PC-9 (cell line): ENCODE measurements around the gene TTI1. TPM values are rescaled to one million over a fixed set of nuclear protein-coding genes. Genes with fewer than 3 reads are reported as not detected.

Source experiments
- BruUV-seq: library from RNA; stranded (reverse); fragments of 400-500 nt; replicated peaks from 2 replicates; lab custom pipeline; 2021; lab: Mats Ljungman, UMichigan
- CTCF ChIA-PET: fragments of 300-600 bp; sonication (Branson Sonifier 250); formaldehyde crosslinking; loops from one replicate; lab custom pipeline; 2022; ENCODE audit warnings: antibody characterized with exemption; lab: Charles Lee
- POLR2A ChIA-PET: fragments of 300-600 bp; sonication (Branson Sonifier 250); formaldehyde crosslinking; loops from one replicate; lab custom pipeline; 2022; ENCODE audit warnings: antibody characterized with exemption; ENCODE audit not compliant: unreplicated experiment; lab: Charles Lee
- DNase-seq, 2 experiments: peaks; one replicate each; pipeline versions ENCODE4 v3.0.0 to v3.0.0-alpha.2; 2015 to 2022; ENCODE audit warnings: mixed read lengths in 1 of 2
- H2AFZ ChIP-seq: fragments of 200-600 bp; sonication (generic); 2 replicates; pipeline ENCODE4 v1.8.1; 2017; ENCODE audit warnings: antibody characterized with exemption
- H3F3A ChIP-seq: fragments of 200-600 bp; sonication (generic); 2 replicates; pipeline ENCODE4 v1.8.1; 2017; ENCODE audit warnings: antibody characterized with exemption, mild to moderate bottlenecking, low read depth; ENCODE audit not compliant: insufficient read depth
- H3K27ac ChIP-seq: fragments of 200-600 bp; sonication (generic); 2 replicates; pipeline ENCODE4 v1.6.1; 2016; ENCODE audit warnings: mixed run types
- H3K27me3 ChIP-seq: fragments of 200-600 bp; sonication (generic); 2 replicates; pipeline ENCODE4 v1.6.1; 2016; ENCODE audit warnings: low read depth, mixed run types; ENCODE audit not compliant: insufficient read depth
- H3K36me3 ChIP-seq: fragments of 200-600 bp; sonication (generic); 2 replicates; pipeline ENCODE4 v1.6.1; 2016; ENCODE audit warnings: low read depth, mixed run types
- H3K4me1 ChIP-seq: fragments of 200-600 bp; sonication (generic); replicated peaks from 2 replicates; pipeline ENCODE4 v1.6.1; 2016; ENCODE audit warnings: mixed run types; ENCODE audit not compliant: insufficient read depth
- H3K4me2 ChIP-seq: fragments of 200-600 bp; sonication (generic); 2 replicates; pipeline ENCODE4 v1.6.1; 2017; ENCODE audit warnings: mixed run types
- H3K4me3 ChIP-seq: fragments of 200-600 bp; sonication (generic); 2 replicates; pipeline ENCODE4 v1.6.1; 2016; ENCODE audit warnings: mixed run types
- H3K79me2 ChIP-seq: fragments of 200-600 bp; sonication (generic); 2 replicates; pipeline ENCODE4 v1.6.1; 2017; ENCODE audit warnings: low read depth, mixed run types
- H3K9me2 ChIP-seq: fragments of 200-600 bp; sonication (generic); 2 replicates; pipeline ENCODE4 v1.8.1; 2017; ENCODE audit warnings: mild to moderate bottlenecking; ENCODE audit not compliant: insufficient read depth
- H3K9me3 ChIP-seq: fragments of 200-600 bp; sonication (generic); 2 replicates; pipeline ENCODE4 v1.8.1; 2016; ENCODE audit warnings: low read depth; ENCODE audit not compliant: insufficient read depth
- H4K20me1 ChIP-seq: fragments of 200-600 bp; sonication (generic); 2 replicates; pipeline ENCODE4 v1.8.1; 2017; ENCODE audit not compliant: insufficient read depth
- EZH2 ChIP-seq: fragments of 200-600 bp; sonication (generic); IDR thresholded peaks from 2 replicates; pipeline ENCODE4 v1.8.0; 2017; ENCODE audit warnings: antibody characterized with exemption, low read depth
- intact Hi-C: fragments of 100-400 bp; cut with micrococcal nuclease; formaldehyde crosslinking; loops from one replicate; pipeline ENCODE4 v1.10.0; 2022; ENCODE audit not compliant: unreplicated experiment
- total RNA-seq: library from RNA; stranded (reverse); gene quantifications from 2 replicates; pipeline ENCODE4 v1.2.3, GENCODE V29; 2021
- TF ChIP-seq, protein P1 (sequence below): fragments of 200-600 bp; sonication (generic); conservative IDR thresholded peaks from 2 replicates; pipeline ENCODE4 v1.6.1; 2017; ENCODE audit warnings: mixed run types, antibody characterized with exemption, mild to moderate bottlenecking, moderate library complexity

The TTI1 gene
- total RNA-seq, 1 experiment from 2014 or later: 34.2 TPM

DNA sequence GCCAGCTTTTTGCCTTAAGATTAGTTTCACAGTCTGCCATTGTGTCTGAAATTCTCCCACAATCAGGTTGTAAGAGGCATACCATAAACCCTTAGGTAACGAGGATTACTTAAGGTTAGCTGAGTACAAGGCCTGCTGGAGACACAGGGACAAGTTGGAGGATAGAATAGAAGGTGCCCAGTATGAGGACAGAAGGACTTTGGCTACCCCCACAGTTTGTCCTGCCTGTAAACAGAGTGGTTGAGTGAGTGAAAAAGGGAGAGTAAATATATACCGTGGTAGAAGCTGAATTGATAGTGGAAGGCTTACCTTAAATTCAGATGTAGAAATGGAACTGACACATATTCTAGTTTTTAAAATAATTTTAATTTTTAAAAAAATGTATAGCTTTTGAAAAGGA is 19.6 kb upstream of the TTI1 start:
- Histone ChIP-seq H3K27me3 (no peaks in the 10 kb centered on the region), H3K4me2 (no peak overlapping the region), H3F3A (peaks cover 39% of the 10 kb centered on the region), H3K27ac (no peak overlapping the region), H3K9me3 (no peaks in the 10 kb centered on the region), H4K20me1 (peaks cover 15% of the 10 kb centered on the region; the same call in 1 of the 2 replicates), H3K79me2 (peaks cover 59% of the 10 kb centered on the region), H3K4me3 (no peak overlapping the region), H2AFZ (no peak overlapping the region), H3K36me3 (peaks cover 28% of the 10 kb centered on the region), H3K4me1 (peaks cover 6% of the 10 kb centered on the region; the same call in 1 of the 2 replicates), H3K9me2 (no peaks in the 10 kb centered on the region)
- ChIA-PET POLR2A (interaction anchor here (0.7 kb wide), 1 partner anchor 395 kb away, joined by 3 read pairs; no protein-coding TSS in a partner anchor), CTCF (no interaction called here)
- no peak for DNase-seq
- intact Hi-C loops: loop anchor here (10.0 kb wide), 1 partner anchor 398 kb away; no protein-coding TSS in a partner anchor
- BruUV-seq: no TSS peak
- TF ChIP-seq EZH2: no peak
- TF ChIP-seq, protein P1, sequence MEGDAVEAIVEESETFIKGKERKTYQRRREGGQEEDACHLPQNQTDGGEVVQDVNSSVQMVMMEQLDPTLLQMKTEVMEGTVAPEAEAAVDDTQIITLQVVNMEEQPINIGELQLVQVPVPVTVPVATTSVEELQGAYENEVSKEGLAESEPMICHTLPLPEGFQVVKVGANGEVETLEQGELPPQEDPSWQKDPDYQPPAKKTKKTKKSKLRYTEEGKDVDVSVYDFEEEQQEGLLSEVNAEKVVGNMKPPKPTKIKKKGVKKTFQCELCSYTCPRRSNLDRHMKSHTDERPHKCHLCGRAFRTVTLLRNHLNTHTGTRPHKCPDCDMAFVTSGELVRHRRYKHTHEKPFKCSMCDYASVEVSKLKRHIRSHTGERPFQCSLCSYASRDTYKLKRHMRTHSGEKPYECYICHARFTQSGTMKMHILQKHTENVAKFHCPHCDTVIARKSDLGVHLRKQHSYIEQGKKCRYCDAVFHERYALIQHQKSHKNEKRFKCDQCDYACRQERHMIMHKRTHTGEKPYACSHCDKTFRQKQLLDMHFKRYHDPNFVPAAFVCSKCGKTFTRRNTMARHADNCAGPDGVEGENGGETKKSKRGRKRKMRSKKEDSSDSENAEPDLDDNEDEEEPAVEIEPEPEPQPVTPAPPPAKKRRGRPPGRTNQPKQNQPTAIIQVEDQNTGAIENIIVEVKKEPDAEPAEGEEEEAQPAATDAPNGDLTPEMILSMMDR: no peak

DNA sequence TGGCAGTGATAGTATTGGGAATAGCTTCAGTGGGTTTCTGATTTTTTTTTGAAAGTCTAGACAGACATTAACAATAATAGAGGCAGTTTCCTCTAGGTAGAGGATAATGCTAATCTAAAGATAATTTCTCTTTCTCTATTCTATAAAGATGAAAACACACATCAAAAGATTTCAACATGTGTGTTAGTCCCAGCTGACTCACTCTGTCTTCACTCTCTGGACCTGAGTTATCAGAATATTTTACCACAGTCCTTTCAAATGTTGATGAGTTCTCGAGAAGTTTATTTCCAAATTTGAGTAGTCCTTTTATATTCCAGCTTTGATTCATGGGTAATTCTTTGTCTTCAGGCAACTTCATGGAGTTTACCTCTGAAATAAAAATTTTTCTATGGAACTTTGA is 17.4 kb upstream of the TTI1 start:
- H3K79me2 ChIP-seq: peaks cover 76% of the 10 kb centered on the region
- peaks cover 6% of the 10 kb centered on the region; the same call in 1 of the 2 replicates for H3K4me1 ChIP-seq
- intact Hi-C loops: loop anchor here (10.0 kb wide), 1 partner anchor 396 kb away; no protein-coding TSS in a partner anchor
- ChIA-PET CTCF (no interaction called here), POLR2A (interaction anchor here (0.6 kb wide), 1 partner anchor 303 kb away, joined by 18 read pairs; no protein-coding TSS in a partner anchor)
- TF ChIP-seq, protein P1: no peak
- no peak for TF ChIP-seq EZH2
- peaks cover 15% of the 10 kb centered on the region; the same call in 1 of the 2 replicates for H4K20me1 ChIP-seq
- H3K4me2 ChIP-seq: no peak overlapping the region
- no peak overlapping the region for H2AFZ ChIP-seq
- H3K27me3 ChIP-seq: no peaks in the 10 kb centered on the region
- H3F3A ChIP-seq: peaks cover 23% of the 10 kb centered on the region; the same call in 1 of the 2 replicates
- no peak for DNase-seq
- no peaks in the 10 kb centered on the region for H3K9me3 ChIP-seq
- H3K36me3 ChIP-seq: peaks cover 29% of the 10 kb centered on the region
- no peaks in the 10 kb centered on the region for H3K9me2 ChIP-seq
- no TSS peak for BruUV-seq
- no peak overlapping the region for H3K27ac ChIP-seq
- no peak overlapping the region for H3K4me3 ChIP-seq

DNA sequence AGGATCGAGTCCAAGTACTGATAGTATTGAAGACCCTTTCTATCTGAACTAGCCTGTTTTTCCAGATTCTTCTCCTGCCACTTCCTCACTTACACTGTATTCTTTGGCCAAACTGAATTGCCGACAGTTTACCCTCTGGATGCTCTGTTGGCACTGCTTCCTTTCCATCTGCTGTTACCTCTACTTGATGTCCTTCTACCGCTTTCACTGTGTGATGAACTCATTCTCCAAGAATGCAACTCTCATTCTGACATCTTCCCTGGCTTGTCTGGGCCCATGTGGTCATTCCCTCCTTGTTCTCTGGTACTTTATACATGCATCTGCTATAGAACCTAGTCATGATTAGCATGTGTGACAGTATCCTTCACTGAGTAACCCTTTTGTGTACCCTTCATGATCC is 16.5 kb upstream of the TTI1 start:
- Histone ChIP-seq H3K9me3 (no peaks in the 10 kb centered on the region), H3K79me2 (peaks cover 81% of the 10 kb centered on the region), H3K4me2 (no peak overlapping the region), H3K4me3 (no peak overlapping the region), H3K27me3 (no peaks in the 10 kb centered on the region), H3K4me1 (peaks cover 6% of the 10 kb centered on the region; the same call in 1 of the 2 replicates), H3K36me3 (peaks cover 38% of the 10 kb centered on the region), H3K9me2 (no peaks in the 10 kb centered on the region), H3F3A (peaks cover 14% of the 10 kb centered on the region; the same call in 1 of the 2 replicates), H2AFZ (no peak overlapping the region), H3K27ac (0 out of 2 replicates have a peak overlapping the region, but pooled peaks have one; percentile 14), H4K20me1 (peaks cover 15% of the 10 kb centered on the region; the same call in 1 of the 2 replicates)
- intact Hi-C loops: loop anchor here (10.0 kb wide), 1 partner anchor 395 kb away; no protein-coding TSS in a partner anchor
- TF ChIP-seq, protein P1: no peak
- no peak for TF ChIP-seq EZH2
- no TSS peak for BruUV-seq
- CTCF ChIA-PET: interaction anchor here (1.5 kb wide), 1 partner anchor 57 kb away, joined by 8 read pairs; no protein-coding TSS in a partner anchor
- POLR2A ChIA-PET: no interaction called here
- DNase-seq: peak; percentile 31 to 41
